Cardiac fibroblast (primary cell): ENCODE data around the gene DPH5.

Experiments
- DNase-seq, 2 donors: peaks; one replicate each; pipeline versions ENCODE4 v3.0.0 to v3.0.0-alpha.2; 2010; ENCODE audit warnings: low read depth in 2 of 2
- H3K4me3 ChIP-seq, 2 donors: replicated peaks in 1 of 2; 1 replicate in 1 of 2; 2 replicates in 1 of 2; pipeline ENCODE4 v1.5.1; 2011; ENCODE audit warnings: low read depth in 2 of 2, low read length in 2 of 2, mild to moderate bottlenecking in 2 of 2, moderate library complexity in 1 of 2
- TF ChIP-seq, protein P1 (sequence below): IDR thresholded peaks from one replicate; pipeline ENCODE4 v1.5.1; 2011; ENCODE audit warnings: low read depth, mild to moderate bottlenecking, low read length, inconsistent platforms

Gene DPH5

GRCh38 chr1:101044749-101045148, 19.2 kb upstream of the DPH5 start:
- no peak for DNase-seq
- H3K4me3 ChIP-seq, result no peak overlapping the region
- TF ChIP-seq, protein P1, sequence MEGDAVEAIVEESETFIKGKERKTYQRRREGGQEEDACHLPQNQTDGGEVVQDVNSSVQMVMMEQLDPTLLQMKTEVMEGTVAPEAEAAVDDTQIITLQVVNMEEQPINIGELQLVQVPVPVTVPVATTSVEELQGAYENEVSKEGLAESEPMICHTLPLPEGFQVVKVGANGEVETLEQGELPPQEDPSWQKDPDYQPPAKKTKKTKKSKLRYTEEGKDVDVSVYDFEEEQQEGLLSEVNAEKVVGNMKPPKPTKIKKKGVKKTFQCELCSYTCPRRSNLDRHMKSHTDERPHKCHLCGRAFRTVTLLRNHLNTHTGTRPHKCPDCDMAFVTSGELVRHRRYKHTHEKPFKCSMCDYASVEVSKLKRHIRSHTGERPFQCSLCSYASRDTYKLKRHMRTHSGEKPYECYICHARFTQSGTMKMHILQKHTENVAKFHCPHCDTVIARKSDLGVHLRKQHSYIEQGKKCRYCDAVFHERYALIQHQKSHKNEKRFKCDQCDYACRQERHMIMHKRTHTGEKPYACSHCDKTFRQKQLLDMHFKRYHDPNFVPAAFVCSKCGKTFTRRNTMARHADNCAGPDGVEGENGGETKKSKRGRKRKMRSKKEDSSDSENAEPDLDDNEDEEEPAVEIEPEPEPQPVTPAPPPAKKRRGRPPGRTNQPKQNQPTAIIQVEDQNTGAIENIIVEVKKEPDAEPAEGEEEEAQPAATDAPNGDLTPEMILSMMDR, result no peak

DNA sequence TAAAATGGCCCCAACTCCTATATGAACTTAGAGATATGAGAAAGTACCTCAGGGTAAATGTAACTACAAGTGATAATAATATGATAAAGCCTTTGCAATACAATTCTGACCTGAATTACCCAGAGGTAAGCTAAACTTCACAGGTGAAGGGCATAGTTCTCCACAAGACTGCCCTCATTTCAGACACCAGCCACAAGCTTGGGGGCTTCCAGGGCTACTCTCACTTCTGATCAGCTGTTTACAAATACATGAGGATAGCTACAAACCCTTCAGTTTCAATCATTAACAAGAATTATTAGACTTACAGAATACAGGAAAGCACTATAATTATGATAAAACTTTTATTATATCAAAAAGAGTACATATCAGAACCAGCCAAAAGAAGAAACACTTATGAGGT, 18.7 kb upstream of the DPH5 start:
- no peak for DNase-seq
- H3K4me3 ChIP-seq, result no peak overlapping the region
- TF ChIP-seq, protein P1, result no peak

- peak; percentile 42 to 57 for DNase-seq
- TF ChIP-seq, protein P1, result peak; percentile 22
- no peak overlapping the region for H3K4me3 ChIP-seq
Measured at GRCh38 chr1:101043776-101044175, 18.2 kb upstream of the DPH5 start.

- H3K4me3 ChIP-seq, result no peak overlapping the region
- TF ChIP-seq, protein P1, result no peak
- DNase-seq, result no peak
Measured at GRCh38 chr1:101041300-101041699, 15.7 kb upstream of the DPH5 start.

GRCh38 chr1:101040666-101041065, 15.1 kb upstream of the DPH5 start:
- TF ChIP-seq, protein P1, result no peak
- DNase-seq, result no peak
- H3K4me3 ChIP-seq, result no peak overlapping the region

DNA sequence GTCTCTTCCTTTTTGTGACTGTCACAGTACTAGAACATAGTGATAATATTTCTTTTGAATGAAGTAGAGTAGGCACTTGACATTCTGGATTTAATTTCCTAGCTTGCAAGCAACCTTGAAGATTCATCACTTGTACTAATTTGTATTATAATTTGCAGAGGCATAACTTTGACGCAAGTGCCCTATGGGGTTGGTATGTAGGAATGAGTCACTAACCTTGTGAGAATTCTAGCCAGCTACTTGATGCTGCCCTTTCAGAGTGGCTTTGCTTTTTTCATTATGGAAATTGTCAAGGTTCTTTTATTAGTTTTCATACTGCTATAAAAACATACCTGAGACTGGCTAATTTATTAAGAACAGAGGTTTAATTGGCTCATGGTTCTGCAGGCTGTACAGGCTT, 13.7 kb upstream of the DPH5 start:
- peak; percentile 7 to 18 for DNase-seq
- H3K4me3 ChIP-seq, result no peak overlapping the region
- TF ChIP-seq, protein P1, result no peak

DNA sequence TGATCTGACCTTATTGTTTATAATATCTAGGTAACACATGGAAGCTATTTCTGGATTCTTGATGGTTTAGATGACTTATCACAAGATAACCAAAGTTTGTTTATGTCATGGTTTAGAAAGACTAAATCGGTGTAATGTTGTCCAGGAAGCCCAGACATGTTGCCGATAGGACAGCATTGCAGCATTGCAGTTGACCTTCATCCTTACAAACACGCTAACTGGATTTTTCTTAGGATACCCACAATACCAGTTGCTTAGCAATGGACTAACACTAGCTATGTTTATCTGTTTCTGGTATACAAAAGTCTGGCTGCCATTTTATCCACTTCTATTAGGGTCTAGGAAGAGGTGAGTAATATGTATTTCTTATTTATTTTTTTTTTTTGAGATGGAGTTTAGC, 11.7 kb upstream of the DPH5 start:
- TF ChIP-seq, protein P1, result no peak
- no peak for DNase-seq
- H3K4me3 ChIP-seq, result no peak overlapping the region
